ENCODE data around the gene BUD13.
"Not testable (repeated sequence)": the region's sequence is repeated elsewhere in the genome, so short reads cannot be mapped to it uniquely, and the experiment has no call there.

BUD13 gene

GRCh38 chr11:116792144-116792868 lies 19.5 kb upstream of the BUD13 start:
- no peak for DNase-seq (ENCODE audit: low read depth)

GRCh38 chr11:116791813-116792143 lies 19.0 kb upstream of the BUD13 start, which contains the start of gene APOA5:
Gene APOA5, minus strand, starts transcription at chr11:116791879. Its CDS starts 19 bp downstream, at chr11:116791860.
- DNase-seq (ENCODE audit: low read depth) = no peak

- no peak for DNase-seq (ENCODE audit: low read depth)
Measured at GRCh38 chr11:116791002-116791812, 18.4 kb upstream of the BUD13 start.

- DNase-seq (ENCODE audit: low read depth) = no peak
Measured at GRCh38 chr11:116790167-116791001, 17.6 kb upstream of the BUD13 start.

- DNase-seq (ENCODE audit: low read depth) = no peak
Measured at GRCh38 chr11:116788975-116789374, 16.2 kb upstream of the BUD13 start.

GRCh38 chr11:116788534-116788933 lies 15.7 kb upstream of the BUD13 start:
- DNase-seq (ENCODE audit: low read depth) = no peak

GRCh38 chr11:116787786-116788486 lies 15.1 kb upstream of the BUD13 start, which contains the start of gene ZPR1:
Gene ZPR1, minus strand, starts transcription at chr11:116788023. Its CDS starts 33 bp downstream, at chr11:116787990.
- no peak for DNase-seq (ENCODE audit: low read depth)

- no peak for DNase-seq (ENCODE audit: low read depth)
Measured at GRCh38 chr11:116787436-116787785, 14.6 kb upstream of the BUD13 start.

GRCh38 chr11:116786966-116787365 lies 14.2 kb upstream of the BUD13 start:
- DNase-seq (ENCODE audit: low read depth) = no peak

GRCh38 chr11:116786326-116786725 lies 13.5 kb upstream of the BUD13 start:
- no peak for DNase-seq (ENCODE audit: low read depth)

GRCh38 chr11:116782728-116783127 lies 9.9 kb upstream of the BUD13 start:
- DNase-seq (ENCODE audit: low read depth) = no peak

GRCh38 chr11:116778556-116778955 lies 5.8 kb upstream of the BUD13 start:
- DNase-seq (ENCODE audit: low read depth) = no peak

GRCh38 chr11:116777056-116777455 lies 4.3 kb upstream of the BUD13 start:
- DNase-seq (ENCODE audit: low read depth) = no peak

GRCh38 chr11:116776522-116776984 lies 3.8 kb upstream of the BUD13 start:
- no peak for DNase-seq (ENCODE audit: low read depth)

- no peak for DNase-seq (ENCODE audit: low read depth)
Measured at GRCh38 chr11:116775975-116776374, 3.2 kb upstream of the BUD13 start.

GRCh38 chr11:116774661-116775060 lies 1.9 kb upstream of the BUD13 start:
- DNase-seq (ENCODE audit: low read depth) = no peak

- DNase-seq (ENCODE audit: low read depth) = no peak
Measured at GRCh38 chr11:116773203-116774097, 663 bp upstream of the BUD13 start.

GRCh38 chr11:116771935-116772334 lies 852 bp downstream of the BUD13 start:
- DNase-seq (ENCODE audit: low read depth) = no peak

- no peak for DNase-seq (ENCODE audit: low read depth)
Measured at GRCh38 chr11:116762132-116762531, 10.7 kb downstream of the BUD13 start.

- not testable (repeated sequence) for DNase-seq (ENCODE audit: low read depth)
Measured at GRCh38 chr11:116756044-116756443, 16.7 kb downstream of the BUD13 start.

All from non-pigmented ciliary epithelial cell (primary cell).